GM12878 (cell line): ENCODE data around the gene MCM8. TPM values are rescaled to one million over a fixed set of nuclear protein-coding genes. Genes with fewer than 3 reads are reported as not detected.

Experiments
- ATAC-seq: fragments of 200-7000 bp; cut with Tn5 transposase; 3 replicates; pipeline ENCODE4 v1.9.1; 2020; ENCODE audit warnings: mild to moderate bottlenecking, moderate library complexity
- BruUV-seq: library from RNA; stranded (reverse); fragments of 400-500 nt; replicated peaks from 2 replicates; lab custom pipeline; 2021; lab: Mats Ljungman, UMichigan
- CTCF ChIA-PET: fragments of 300-600 bp; sonication (Branson Sonifier 250); formaldehyde crosslinking; extraction: SDS; loops from one replicate; lab custom pipeline; 2021; ENCODE audit warnings: inconsistent platforms; lab: Yijun Ruan, JAX
- POLR2A ChIA-PET: fragments of 350-600 bp; formaldehyde crosslinking; extraction: SDS; loops from one replicate; lab custom pipeline; 2021; ENCODE audit warnings: inconsistent platforms; lab: Charles Lee
- RAD21 ChIA-PET: fragments of 300-600 bp; sonication (Branson Sonifier 250); formaldehyde crosslinking; loops from one replicate; lab custom pipeline; 2023; ENCODE audit warnings: antibody characterized with exemption; ENCODE audit not compliant: unreplicated experiment; lab: Charles Lee
- SMC1A ChIA-PET: fragments of 300-600 bp; sonication (Branson Sonifier 250); formaldehyde crosslinking; loops from one replicate; lab custom pipeline; 2023; ENCODE audit not compliant: unreplicated experiment, uncharacterized antibody; lab: Charles Lee
- DNase-seq: peaks from one replicate; pipeline ENCODE4 v3.0.0-alpha.2; 2011; ENCODE audit warnings: low read depth, low spot score
- FAIRE-seq: peaks from 3 replicates; lab custom pipeline; 2011; peaks lifted over from hg19 to GRCh38; lab: Jason Lieb, UNC
- H2AFZ ChIP-seq: 2 replicates; pipeline ENCODE4 v1.6.0; 2011; ENCODE audit warnings: low read depth, low read length, control low read depth; ENCODE audit not compliant: control insufficient read depth
- H3K27ac ChIP-seq: 2 replicates; pipeline ENCODE4 v1.5.1; 2011; ENCODE audit warnings: control low read depth; ENCODE audit not compliant: control insufficient read depth, insufficient read depth
- H3K27me3 ChIP-seq, 2 experiments: replicated peaks in 1 of 2; 2 replicates each; pipeline versions ENCODE4 v1.6.0 to v1.6.1; 2011; ENCODE audit warnings: low read length in 1 of 2; ENCODE audit not compliant: control insufficient read depth in 2 of 2, insufficient read depth in 2 of 2
- H3K36me3 ChIP-seq, 2 experiments: 2 replicates each; pipeline ENCODE4 v1.5.1; 2011; ENCODE audit warnings: low read length in 1 of 2; ENCODE audit not compliant: control insufficient read depth in 2 of 2, insufficient read depth in 2 of 2
- H3K4me1 ChIP-seq: 2 replicates; pipeline ENCODE4 v1.6.1; 2011; ENCODE audit warnings: mild to moderate bottlenecking, low read length, moderate library complexity, mixed read lengths; ENCODE audit not compliant: control insufficient read depth, insufficient read depth
- H3K4me2 ChIP-seq: 2 replicates; pipeline ENCODE4 v1.6.0; 2011; ENCODE audit warnings: control low read depth; ENCODE audit not compliant: control insufficient read depth, insufficient read depth
- H3K4me3 ChIP-seq: fragments of 200-600 bp; sonication (generic); 2 replicates; pipeline ENCODE4 v1.5.1; 2016
- H3K79me2 ChIP-seq: 2 replicates; pipeline ENCODE4 v1.6.0; 2011; ENCODE audit warnings: low read length; ENCODE audit not compliant: control insufficient read depth, insufficient read depth
- H3K9ac ChIP-seq: 2 replicates; pipeline ENCODE4 v1.8.0; 2011; ENCODE audit warnings: low read length, control low read depth, mixed read lengths; ENCODE audit not compliant: control insufficient read depth, insufficient read depth
- H3K9me3 ChIP-seq: replicated peaks from 3 replicates; pipeline ENCODE4 v1.5.1; 2011; ENCODE audit warnings: mild to moderate bottlenecking, low read length; ENCODE audit not compliant: control insufficient read depth, insufficient read depth
- H4K20me1 ChIP-seq: 2 replicates; pipeline ENCODE4 v1.6.0; 2011; ENCODE audit not compliant: control insufficient read depth, insufficient read depth
- CEBPB ChIP-seq, 2 experiments: fragments of 150-350 bp in 1 of 2; IDR thresholded peaks; 2 replicates each; pipeline ENCODE4 v1.6.1; 2012 to 2014; ENCODE audit warnings: low read depth in 2 of 2, low read length in 2 of 2, borderline replicate concordance in 1 of 2, inconsistent platforms in 1 of 2
- FOS ChIP-seq: IDR thresholded peaks from 3 replicates; pipeline ENCODE4 v1.6.1; 2011; ENCODE audit warnings: borderline replicate concordance; ENCODE audit not compliant: insufficient read length; ENCODE audit errors: extremely low read depth
- HDGF ChIP-seq: fragments of 450-650 bp; IDR thresholded peaks from 2 replicates; pipeline ENCODE4 v1.6.1; 2016; ENCODE audit warnings: antibody characterized with exemption
- HSF1 ChIP-seq: fragments of 150-350 bp; IDR thresholded peaks from 2 replicates; pipeline ENCODE4 v1.6.1; 2014; ENCODE audit warnings: mild to moderate bottlenecking, low read depth, low read length
- NFXL1 ChIP-seq: fragments of 450-650 bp; IDR thresholded peaks from 2 replicates; pipeline ENCODE4 v1.6.1; 2017; ENCODE audit warnings: antibody characterized with exemption, mild to moderate bottlenecking, borderline replicate concordance
- NFYA ChIP-seq: IDR thresholded peaks from 2 replicates; pipeline ENCODE4 v1.6.1; 2011; ENCODE audit warnings: low read depth, mild to moderate bottlenecking, low read length, improper control_type of control experiment, borderline replicate concordance
- RAD51 ChIP-seq: fragments of 450-650 bp; IDR thresholded peaks from 2 replicates; pipeline ENCODE4 v1.6.1; 2016; ENCODE audit warnings: moderate library complexity, mild to moderate bottlenecking, inconsistent platforms
- RCOR1 ChIP-seq: conservative IDR thresholded peaks from 2 replicates; pipeline ENCODE4 v1.6.1; 2012; ENCODE audit warnings: low read depth, low read length, improper control_type of control experiment
- RUNX3 ChIP-seq: IDR thresholded peaks from 2 replicates; pipeline ENCODE4 v1.6.1; 2012; ENCODE audit warnings: low read length, inconsistent platforms
- SRF ChIP-seq, 2 experiments: IDR thresholded peaks; 2 replicates each; pipeline ENCODE4 v1.6.1; 2011; ENCODE audit warnings: low read depth in 2 of 2, low read length in 2 of 2, mild to moderate bottlenecking in 1 of 2, moderate library complexity in 1 of 2
- TBL1XR1 ChIP-seq: IDR thresholded peaks from 2 replicates; pipeline ENCODE4 v1.6.1; 2012; ENCODE audit warnings: low read depth, low read length, improper control_type of control experiment
- YBX1 ChIP-seq: fragments of 450-650 bp; IDR thresholded peaks from 2 replicates; pipeline ENCODE4 v1.6.1; 2016; ENCODE audit warnings: antibody characterized with exemption
- YY1 ChIP-seq: IDR thresholded peaks from 2 replicates; pipeline ENCODE4 v1.6.1; 2011; ENCODE audit warnings: low read depth, mild to moderate bottlenecking, low read length
- WGBS: methylation state at CpG from one replicate; pipeline ENCODE4 v1.1.6; 2016; ENCODE audit warnings: low lambda C conversion rate; ENCODE audit not compliant: insufficient replicate concordance, insufficient coverage; ENCODE audit errors: missing lambda C conversion rate; 5-methylcytosine and 5-hydroxymethylcytosine counted together
- in situ Hi-C: fragments of 300-500 bp; cut with MboI; formaldehyde crosslinking; loops from 9 replicates; pipeline ENCODE4 v1.14.3; 2018; ENCODE audit warnings: mixed read lengths
- intact Hi-C: fragments of 100-400 bp; cut with micrococcal nuclease; formaldehyde crosslinking; loops from one replicate; pipeline ENCODE4 v1.14.2; 2022; ENCODE audit not compliant: unreplicated experiment
- polyA plus RNA-seq, 11 experiments: library from polyadenylated mRNA; depleted of rRNA in 4 of 11; unstranded in 6 of 11; stranded (reverse) in 5 of 11; fragments of >200 nt; fragmentation: Nextera tagmentation in 4 of 11; fragmentation: Illumina TruSeq in 1 of 11; extraction: Ambion mirVana in 4 of 11; extraction: Trizol in 1 of 11; gene quantifications; 1 replicate in 1 of 11; 2 replicates in 10 of 11; pipeline versions ENCODE4 v1.2.1 to v1.2.3, GENCODE V29; 2011 to 2016; ENCODE audit warnings: inconsistent platforms in 2 of 11, missing spikeins in 2 of 11, low read depth in 1 of 11
- total RNA-seq, 4 experiments: library from RNA; depleted of rRNA in 3 of 4; stranded (reverse); fragments of >200 nt in 3 of 4; fragmentation: Illumina TruSeq in 1 of 4; extraction: Trizol in 1 of 4; gene quantifications; 2 replicates each; pipeline versions ENCODE4 v1.2.1 to v1.2.3, GENCODE V29; 2013 to 2021
- TF ChIP-seq, protein P1 (sequence below): fragments of 450-650 bp; IDR thresholded peaks from 2 replicates; pipeline ENCODE4 v1.6.1; 2016; ENCODE audit warnings: mild to moderate bottlenecking

The MCM8 gene
- total and polyA plus RNA-seq, 10 of the 15 experiments (the other 5 are each of a cell fraction or from before 2014, with no cell fraction given) = 3.2 to 28.2 (median 16.0) TPM

GRCh38 chr20:6014017-6014416, 63.6 kb downstream of the MCM8 start:
- H3K4me1 ChIP-seq = no peaks in the 10 kb centered on the region
- intact Hi-C loops = no loop called here
- peak; percentile 14 for ATAC-seq
- no TSS peak for BruUV-seq
- ChIA-PET RAD21 (no interaction called here), CTCF (interaction anchor here (0.6 to 1.5 kb wide), 2 partner anchors 9 to 18 kb away, joined by 3 to 5 read pairs; no protein-coding TSS in a partner anchor), POLR2A (interaction anchor here (0.6 kb wide), 1 partner anchor 82 kb away, joined by 3 read pairs; no protein-coding TSS in a partner anchor), SMC1A (interaction anchor here (1.0 to 1.4 kb wide), 2 partner anchors 17 to 26 kb away, joined by 3 to 4 read pairs; no protein-coding TSS in a partner anchor)
- no peaks in the 10 kb centered on the region for H3K27me3 ChIP-seq
- FAIRE-seq = no peak
- in situ Hi-C loops = no loop called here
- H3K9ac ChIP-seq = no peak overlapping the region
- TF ChIP-seq SRF (IDR thresholded peaks at IDR 0.05; ENCODE audit: low read depth in 2 of 2, low read length in 2 of 2) = no peak
- TF ChIP-seq YBX1 = no peak
- TF ChIP-seq FOS = no peak
- TF ChIP-seq NFYA = no peak
- TF ChIP-seq, protein P1, sequence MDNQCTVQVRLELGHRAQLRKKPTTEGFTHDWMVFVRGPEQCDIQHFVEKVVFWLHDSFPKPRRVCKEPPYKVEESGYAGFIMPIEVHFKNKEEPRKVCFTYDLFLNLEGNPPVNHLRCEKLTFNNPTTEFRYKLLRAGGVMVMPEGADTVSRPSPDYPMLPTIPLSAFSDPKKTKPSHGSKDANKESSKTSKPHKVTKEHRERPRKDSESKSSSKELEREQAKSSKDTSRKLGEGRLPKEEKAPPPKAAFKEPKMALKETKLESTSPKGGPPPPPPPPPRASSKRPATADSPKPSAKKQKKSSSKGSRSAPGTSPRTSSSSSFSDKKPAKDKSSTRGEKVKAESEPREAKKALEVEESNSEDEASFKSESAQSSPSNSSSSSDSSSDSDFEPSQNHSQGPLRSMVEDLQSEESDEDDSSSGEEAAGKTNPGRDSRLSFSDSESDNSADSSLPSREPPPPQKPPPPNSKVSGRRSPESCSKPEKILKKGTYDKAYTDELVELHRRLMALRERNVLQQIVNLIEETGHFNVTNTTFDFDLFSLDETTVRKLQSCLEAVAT = no peak
- TF ChIP-seq RCOR1 = no peak
- TF ChIP-seq CEBPB (IDR thresholded peaks at IDR 0.05; ENCODE audit: borderline replicate concordance in 1 of 2, low read depth in 2 of 2, low read length in 2 of 2) = no peak
- no peak for TF ChIP-seq RAD51
- TF ChIP-seq TBL1XR1 = no peak
- no peak for TF ChIP-seq NFXL1
- no peak for TF ChIP-seq YY1
- TF ChIP-seq HDGF = no peak
- TF ChIP-seq RUNX3 = no peak
- TF ChIP-seq HSF1 = no peak
- no peak for DNase-seq
- H3K4me3 ChIP-seq = no peak overlapping the region
- H3K9me3 ChIP-seq = no peaks in the 10 kb centered on the region
- 97% methylated on average over 3 of the region's 3 CpGs for WGBS
- no peak overlapping the region for H3K27ac ChIP-seq
- peaks cover 4% of the 10 kb centered on the region for H3K79me2 ChIP-seq
- no peak overlapping the region for H2AFZ ChIP-seq
- no peaks in the 10 kb centered on the region for H4K20me1 ChIP-seq
- peaks cover 1 to 23% of the 10 kb centered on the region in 2 experiments; a peak in 3 of 4 replicates for H3K36me3 ChIP-seq
- no peak overlapping the region for H3K4me2 ChIP-seq
